Parathyroid adenoma (tissue), 2 donors: ENCODE results near the gene APBB2.

ENCODE experiments used
- H2AFZ ChIP-seq: fragments of 300-600 bp; sonication (generic); one replicate; pipeline ENCODE4 v1.7.0; 2017; ENCODE audit warnings: antibody characterized with exemption, mild to moderate bottlenecking
- H3K27ac ChIP-seq: fragments of 300-600 bp; sonication (generic); one replicate; pipeline ENCODE4 v1.7.0; 2017
- H3K27me3 ChIP-seq: fragments of 300-600 bp; sonication (generic); one replicate; pipeline ENCODE4 v1.7.0; 2017; ENCODE audit warnings: low read length; ENCODE audit not compliant: control insufficient read depth, insufficient read depth
- H3K36me3 ChIP-seq: fragments of 300-600 bp; sonication (generic); one replicate; pipeline ENCODE4 v1.7.0; 2017; ENCODE audit warnings: low read length; ENCODE audit not compliant: control insufficient read depth, insufficient read depth
- H3K4me1 ChIP-seq: fragments of 300-600 bp; sonication (generic); one replicate; pipeline ENCODE4 v1.7.0; 2017; ENCODE audit warnings: control low read depth
- H3K4me2 ChIP-seq: fragments of 300-600 bp; sonication (generic); one replicate; pipeline ENCODE4 v1.7.0; 2017; ENCODE audit warnings: low read length
- H3K4me3 ChIP-seq: fragments of 300-600 bp; sonication (generic); one replicate; pipeline ENCODE4 v1.7.0; 2017; ENCODE audit warnings: low read depth, low read length
- H3K79me2 ChIP-seq: fragments of 300-600 bp; sonication (generic); one replicate; pipeline ENCODE4 v1.7.0; 2017; ENCODE audit warnings: control low read depth
- H3K9ac ChIP-seq: fragments of 300-600 bp; sonication (generic); one replicate; pipeline ENCODE4 v1.7.0; 2017; ENCODE audit warnings: mild to moderate bottlenecking
- H3K9me3 ChIP-seq: fragments of 300-600 bp; sonication (generic); one replicate; pipeline ENCODE4 v1.7.0; 2017; ENCODE audit warnings: low read length; ENCODE audit not compliant: control insufficient read depth
- CTCF ChIP-seq: fragments of 300-600 bp; sonication (generic); IDR thresholded peaks from one replicate; pipeline ENCODE4 v1.7.0; 2017; ENCODE audit warnings: antibody characterized with exemption, mild to moderate bottlenecking
- donor health status: primary hyperparathyroidism.

APBB2 gene

GRCh38 chr4:40886931-40887763, 327.2 kb downstream of the APBB2 start:
- TF ChIP-seq CTCF, result no peak
- no peak overlapping the region for H3K4me3 ChIP-seq
- no peak overlapping the region for H3K4me2 ChIP-seq
- no peak overlapping the region for H2AFZ ChIP-seq
- no peaks in the 10 kb centered on the region for H3K9me3 ChIP-seq
- H3K79me2 ChIP-seq, result no peaks in the 10 kb centered on the region
- H3K4me1 ChIP-seq, result no peaks in the 10 kb centered on the region
- H3K9ac ChIP-seq, result no peak overlapping the region
- no peak overlapping the region for H3K27ac ChIP-seq
- H3K36me3 ChIP-seq, result no peaks in the 10 kb centered on the region
- no peaks in the 10 kb centered on the region for H3K27me3 ChIP-seq

GRCh38 chr4:40881851-40882250, 332.5 kb downstream of the APBB2 start:
- Histone ChIP-seq H3K27me3 (no peaks in the 10 kb centered on the region), H3K27ac (no peak overlapping the region), H3K36me3 (no peaks in the 10 kb centered on the region), H3K4me1 (no peaks in the 10 kb centered on the region), H3K79me2 (no peaks in the 10 kb centered on the region), H3K9ac (no peak overlapping the region), H2AFZ (no peak overlapping the region), H3K9me3 (no peaks in the 10 kb centered on the region), H3K4me2 (no peak overlapping the region), H3K4me3 (no peak overlapping the region)
- TF ChIP-seq CTCF, result no peak

GRCh38 chr4:40881096-40881495, 333.2 kb downstream of the APBB2 start:
- Histone ChIP-seq H3K27ac (no peak overlapping the region), H3K4me2 (no peak overlapping the region), H3K9ac (no peak overlapping the region), H3K79me2 (no peaks in the 10 kb centered on the region), H3K4me1 (no peaks in the 10 kb centered on the region), H2AFZ (no peak overlapping the region), H3K9me3 (no peaks in the 10 kb centered on the region), H3K36me3 (no peaks in the 10 kb centered on the region), H3K4me3 (no peak overlapping the region), H3K27me3 (no peaks in the 10 kb centered on the region)
- TF ChIP-seq CTCF, result no peak

- H3K27ac ChIP-seq, result no peak overlapping the region
- H3K4me1 ChIP-seq, result no peaks in the 10 kb centered on the region
- H3K27me3 ChIP-seq, result no peaks in the 10 kb centered on the region
- H3K9ac ChIP-seq, result no peak overlapping the region
- no peak for TF ChIP-seq CTCF
- peak overlapping the region; percentile 29 for H3K4me2 ChIP-seq
- no peak overlapping the region for H3K4me3 ChIP-seq
- no peaks in the 10 kb centered on the region for H3K9me3 ChIP-seq
- H3K79me2 ChIP-seq, result no peaks in the 10 kb centered on the region
- no peak overlapping the region for H2AFZ ChIP-seq
- H3K36me3 ChIP-seq, result no peaks in the 10 kb centered on the region
These were observed 335.7 kb downstream of the APBB2 start for GRCh38 chr4:40878548-40879055.

GRCh38 chr4:40877081-40877480, 337.3 kb downstream of the APBB2 start:
- Histone ChIP-seq H3K4me3 (no peak overlapping the region), H3K9me3 (no peaks in the 10 kb centered on the region), H3K36me3 (no peaks in the 10 kb centered on the region), H3K4me2 (no peak overlapping the region), H3K79me2 (no peaks in the 10 kb centered on the region), H3K27ac (no peak overlapping the region), H3K4me1 (no peaks in the 10 kb centered on the region), H3K27me3 (no peaks in the 10 kb centered on the region), H2AFZ (no peak overlapping the region), H3K9ac (no peak overlapping the region)
- no peak for TF ChIP-seq CTCF
